Erythroblast (primary cell): Measurements from ENCODE around the gene ROBO2.

Experiments
- DNase-seq, 2 experiments: peaks; one replicate each; lab custom pipeline; 2025; lab: John Stamatoyannopoulos, UW
- GATA1 ChIP-seq: IDR thresholded peaks from 2 replicates; pipeline ENCODE4 v1.6.1; 2011; ENCODE audit warnings: low read depth, mild to moderate bottlenecking, control low read depth, low read length, moderate library complexity
- POLR2A ChIP-seq: IDR thresholded peaks from 2 replicates; pipeline ENCODE4 v1.6.1; 2011; ENCODE audit warnings: mild to moderate bottlenecking, low read length

ROBO2 gene

GRCh38 chr3:77462951-77463350, 423.1 kb downstream of the ROBO2 start:
- TF ChIP-seq POLR2A (no peak), GATA1 (no peak)

GRCh38 chr3:77464111-77464688, 424.3 kb downstream of the ROBO2 start:
- DNase-seq, result no peak
- TF ChIP-seq POLR2A (no peak), GATA1 (no peak)

More at GRCh38 chr3:77462951-77463350, 423.1 kb downstream of the ROBO2 start:
- no peak for DNase-seq

GRCh38 chr3:77466562-77467115, 426.7 kb downstream of the ROBO2 start:
- no peak for DNase-seq
- no peak for TF ChIP-seq GATA1
- TF ChIP-seq POLR2A, result no peak

- TF ChIP-seq POLR2A (no peak), GATA1 (no peak)
- no peak for DNase-seq
These were observed 428.1 kb downstream of the ROBO2 start for GRCh38 chr3:77467702-77468625.

- TF ChIP-seq POLR2A (no peak), GATA1 (no peak)
These were observed 428.7 kb downstream of the ROBO2 start for GRCh38 chr3:77468626-77469020.

GRCh38 chr3:77475507-77475906, 435.6 kb downstream of the ROBO2 start:
- no peak for DNase-seq
- TF ChIP-seq GATA1 (no peak), POLR2A (no peak)

More at GRCh38 chr3:77468626-77469020, 428.7 kb downstream of the ROBO2 start:
- no peak for DNase-seq

- TF ChIP-seq GATA1, result no peak
- TF ChIP-seq POLR2A, result no peak
- no peak for DNase-seq
These were observed 439.1 kb downstream of the ROBO2 start for GRCh38 chr3:77479021-77479420.

- DNase-seq, result no peak
These were observed 449.3 kb downstream of the ROBO2 start for GRCh38 chr3:77489216-77489615.

GRCh38 chr3:77491961-77492360, 452.1 kb downstream of the ROBO2 start:
- TF ChIP-seq GATA1 (no peak), POLR2A (no peak)
- no peak for DNase-seq

More at GRCh38 chr3:77489216-77489615, 449.3 kb downstream of the ROBO2 start:
- TF ChIP-seq GATA1 (no peak), POLR2A (no peak)

- DNase-seq, result no peak
- no peak for TF ChIP-seq POLR2A
- TF ChIP-seq GATA1, result no peak
These were observed 460.8 kb downstream of the ROBO2 start for GRCh38 chr3:77500721-77501120.

- DNase-seq, result no peak
- TF ChIP-seq POLR2A, result no peak
- no peak for TF ChIP-seq GATA1
These were observed 466.5 kb downstream of the ROBO2 start for GRCh38 chr3:77506384-77506783.

- TF ChIP-seq POLR2A, result no peak
- no peak for TF ChIP-seq GATA1
- no peak for DNase-seq
These were observed 473.6 kb downstream of the ROBO2 start for GRCh38 chr3:77513542-77513941.

- TF ChIP-seq POLR2A (no peak), GATA1 (no peak)
- no peak for DNase-seq
These were observed 474.9 kb downstream of the ROBO2 start for GRCh38 chr3:77514766-77515165.

- DNase-seq, result no peak
- no peak for TF ChIP-seq GATA1
- no peak for TF ChIP-seq POLR2A
These were observed 484.6 kb downstream of the ROBO2 start for GRCh38 chr3:77524463-77524862.

GRCh38 chr3:77524946-77525682, 485.2 kb downstream of the ROBO2 start:
- no peak for DNase-seq

More at GRCh38 chr3:77524946-77525682, 485.2 kb downstream of the ROBO2 start:
- TF ChIP-seq POLR2A, result no peak
- no peak for TF ChIP-seq GATA1
